ENCODE data around the gene NMNAT2. TPM values are rescaled to one million over a fixed set of nuclear protein-coding genes. Genes with fewer than 3 reads are reported as not detected.

Gene NMNAT2
- total and polyA plus RNA-seq, 2 of the 13 experiments (the other 11 are each of a cell fraction or from before 2014, with no cell fraction given), result not detected

- WGBS (ENCODE audit: low lambda C conversion rate), result 7% methylated on average over 3 of the region's 3 CpGs
- intact Hi-C loops (cut with micrococcal nuclease; ENCODE audit: unreplicated experiment), result no loop called here
These were observed 114.3 kb downstream of the NMNAT2 start for GRCh38 chr1:183303901-183304300.

GRCh38 chr1:183303323-183303645 lies 114.9 kb downstream of the NMNAT2 start:
- Histone ChIP-seq H3K4me2 (ENCODE audit: low read depth, low read length) (no peak overlapping the region), H3K79me2 (ENCODE audit: insufficient read depth, low read length) (no peaks in the 10 kb centered on the region), H3K4me1 (ENCODE audit: insufficient read depth, low read length) (no peaks in the 10 kb centered on the region), H3K9ac (ENCODE audit: insufficient read depth, low read depth, low read length) (no peak overlapping the region), H3K27ac (ENCODE audit: extremely low read length, insufficient read depth, low read length) (no peak overlapping the region), H3K4me3 (replicated peaks in 1 of 3; ENCODE audit: insufficient read depth in 1 of 3, low read depth in 2 of 3, low read length in 3 of 3) (no peak overlapping the region), H2AFZ (ENCODE audit: low read length) (no peak overlapping the region), H4K20me1 (ENCODE audit: insufficient read depth, low read length) (no peaks in the 10 kb centered on the region), H3K9me3 (ENCODE audit: low read length) (no peaks in the 10 kb centered on the region), H3K27me3 (ENCODE audit: control insufficient read depth in 1 of 2, insufficient read depth in 2 of 2, low read length in 2 of 2) (peaks cover 0 to 19% of the 10 kb centered on the region in 2 experiments; a peak in 2 of 5 replicates), H3K36me3 (replicated peaks in 1 of 2; ENCODE audit: control insufficient read depth in 1 of 2, insufficient read depth in 2 of 2, low read length in 2 of 2) (no peaks in the 10 kb centered on the region)
- ChIA-PET POLR2A (no interaction called here), CTCF (ENCODE audit: low intra/inter-chr PET ratio, low total read pairs) (no interaction called here)
- no peak for FAIRE-seq
- WGBS (ENCODE audit: low lambda C conversion rate), result 3% methylated on average over 4 of the region's 4 CpGs
- TF ChIP-seq BORCS8-MEF2B (CRISPR knock-in tag; IDR thresholded peaks at IDR 0.05), result no peak
- no peak for TF ChIP-seq ZFP36 (IDR thresholded peaks at IDR 0.05; ENCODE audit: borderline replicate concordance, low read depth, low read length, partially characterized antibody)
- TF ChIP-seq ZNF563 (CRISPR knock-in tag; IDR thresholded peaks at IDR 0.05), result no peak
- no peak for TF ChIP-seq PRPF4 (IDR thresholded peaks at IDR 0.05; ENCODE audit: low read depth, low read length, poor library complexity, severe bottlenecking)
- no peak for TF ChIP-seq ZBTB7A (CRISPR knock-in tag; IDR thresholded peaks at IDR 0.05)
- no peak for TF ChIP-seq KLF11 (CRISPR knock-in tag; IDR thresholded peaks at IDR 0.05)
- no peak for TF ChIP-seq MXD3 (CRISPR knock-in tag; IDR thresholded peaks at IDR 0.05)
- TF ChIP-seq ZNF318 (CRISPR knock-in tag; IDR thresholded peaks at IDR 0.05), result no peak
- TF ChIP-seq RXRA (CRISPR knock-in tag; IDR thresholded peaks at IDR 0.05), result no peak
- no peak for TF ChIP-seq HHEX (CRISPR knock-in tag; IDR thresholded peaks at IDR 0.05)
- BruUV-seq (replicated peaks), result no TSS peak
- no peak for ATAC-seq
- DNase-seq (ENCODE audit: low spot score), result no peak
- intact Hi-C loops (cut with micrococcal nuclease; ENCODE audit: unreplicated experiment), result no loop called here
- in situ Hi-C loops (cut with HindIII; ENCODE audit: extremely low pct_ligation_motif_present, low pct_unique_long_range_greater_than_20kb), result no loop called here

More at GRCh38 chr1:183303901-183304300, 114.3 kb downstream of the NMNAT2 start:
- Histone ChIP-seq H3K36me3 (replicated peaks in 1 of 2; ENCODE audit: control insufficient read depth in 1 of 2, insufficient read depth in 2 of 2, low read length in 2 of 2) (no peaks in the 10 kb centered on the region), H3K4me1 (ENCODE audit: insufficient read depth, low read length) (no peaks in the 10 kb centered on the region), H3K79me2 (ENCODE audit: insufficient read depth, low read length) (no peaks in the 10 kb centered on the region), H3K4me3 (replicated peaks in 1 of 3; ENCODE audit: insufficient read depth in 1 of 3, low read depth in 2 of 3, low read length in 3 of 3) (no peak overlapping the region), H4K20me1 (ENCODE audit: insufficient read depth, low read length) (no peaks in the 10 kb centered on the region), H3K27me3 (ENCODE audit: control insufficient read depth in 1 of 2, insufficient read depth in 2 of 2, low read length in 2 of 2) (peaks cover 0 to 19% of the 10 kb centered on the region in 2 experiments; a peak in 2 of 5 replicates), H3K9ac (ENCODE audit: insufficient read depth, low read depth, low read length) (no peak overlapping the region), H3K4me2 (ENCODE audit: low read depth, low read length) (no peak overlapping the region), H3K9me3 (ENCODE audit: low read length) (no peaks in the 10 kb centered on the region), H2AFZ (ENCODE audit: low read length) (no peak overlapping the region), H3K27ac (ENCODE audit: extremely low read length, insufficient read depth, low read length) (no peak overlapping the region)
- no peak for TF ChIP-seq ZNF678 (CRISPR knock-in tag; IDR thresholded peaks at IDR 0.05)
- no peak for TF ChIP-seq HDAC1 (CRISPR knock-in tag; IDR thresholded peaks at IDR 0.05)
- no peak for TF ChIP-seq NFRKB (IDR thresholded peaks at IDR 0.05)
- no peak for TF ChIP-seq ATM (IDR thresholded peaks at IDR 0.05; ENCODE audit: borderline replicate concordance)
- in situ Hi-C loops (cut with HindIII; ENCODE audit: extremely low pct_ligation_motif_present, low pct_unique_long_range_greater_than_20kb), result no loop called here
- no peak for ATAC-seq
- CTCF ChIA-PET (ENCODE audit: low intra/inter-chr PET ratio, low total read pairs), result no interaction called here
- POLR2A ChIA-PET, result no interaction called here
- FAIRE-seq, result no peak
- no peak for DNase-seq (ENCODE audit: low spot score)
- no TSS peak for BruUV-seq (replicated peaks)

Data from HepG2 (cell line).